Spleen (tissue), 11 donors: ENCODE data around the gene CXXC5. TPM values are rescaled to one million over a fixed set of nuclear protein-coding genes. Genes with fewer than 3 reads are reported as not detected.

Experiments
- DNase-seq: peaks from one replicate; pipeline ENCODE4 v3.0.0-alpha.2; 2020
- H3K27ac ChIP-seq, 8 donors: fragments of 200-600 bp; sonication (generic) in 7 of 8; 1 replicate in 4 of 8; 2 replicates in 4 of 8; pipeline versions ENCODE4 v1.5.0 to v1.8.0; 2016 to 2021; ENCODE audit warnings: inconsistent platforms in 4 of 8, mild to moderate bottlenecking in 4 of 8, moderate library complexity in 1 of 8
- H3K27me3 ChIP-seq, 7 donors: fragments of 200-600 bp; sonication (generic) in 6 of 7; replicated peaks in 1 of 7; 1 replicate in 4 of 7; 2 replicates in 3 of 7; pipeline versions ENCODE4 v1.5.0 to v1.8.0; 2016 to 2021; ENCODE audit warnings: inconsistent platforms in 3 of 7, mild to moderate bottlenecking in 1 of 7
- H3K36me3 ChIP-seq, 6 donors: fragments of 200-600 bp; sonication (generic) in 5 of 6; 1 replicate in 4 of 6; 2 replicates in 2 of 6; pipeline versions ENCODE4 v1.5.0 to v1.8.0; 2016 to 2021; ENCODE audit warnings: inconsistent platforms in 2 of 6
- H3K4me1 ChIP-seq, 6 donors: fragments of 200-600 bp; sonication (generic) in 5 of 6; 1 replicate in 3 of 6; 2 replicates in 3 of 6; pipeline versions ENCODE4 v1.5.0 to v1.8.0; 2016 to 2021; ENCODE audit warnings: inconsistent platforms in 3 of 6
- H3K4me3 ChIP-seq, 8 donors: fragments of 200-600 bp; sonication (generic) in 7 of 8; 1 replicate in 4 of 8; 2 replicates in 4 of 8; pipeline versions ENCODE4 v1.5.0 to v1.8.0; 2016 to 2021; ENCODE audit warnings: inconsistent platforms in 4 of 8, mild to moderate bottlenecking in 4 of 8, moderate library complexity in 2 of 8
- H3K9me3 ChIP-seq, 8 donors: fragments of 200-600 bp; sonication (generic) in 7 of 8; 1 replicate in 4 of 8; 2 replicates in 4 of 8; pipeline versions ENCODE4 v1.5.0 to v1.8.0; 2016 to 2021; ENCODE audit warnings: inconsistent platforms in 4 of 8
- POLR2A ChIP-seq, 3 donors: fragments of 450-650 bp; IDR thresholded peaks; one replicate each; pipeline ENCODE4 v1.5.1; 2017; ENCODE audit warnings: antibody characterized with exemption in 3 of 3, mild to moderate bottlenecking in 1 of 3
- POLR2AphosphoS5 ChIP-seq, 3 donors: sonication (generic); formaldehyde crosslinking; IDR thresholded peaks; one replicate each; pipeline ENCODE4 v1.5.1; 2017; ENCODE audit warnings: antibody characterized with exemption in 3 of 3
- WGBS, 5 donors: extraction: QIAGEN DNeasy Blood & Tissue Kit in 3 of 5; methylation state at CpG; one replicate each; pipeline versions ENCODE4 v1.1.5 to v1.1.7; 2013 to 2018; 5-methylcytosine and 5-hydroxymethylcytosine counted together
- intact Hi-C: fragments of 100-400 bp; cut with DNase I; formaldehyde crosslinking; loops from one replicate; pipeline ENCODE4 v1.15.0; 2023; ENCODE audit warnings: low total_unique reads
- polyA plus RNA-seq, 3 donors: library from polyadenylated mRNA; stranded (reverse); fragments of 200-250 nt; gene quantifications; one replicate each; pipeline ENCODE4 v1.2.1, GENCODE V29; 2013
- total RNA-seq, 7 donors: library from RNA; depleted of rRNA in 3 of 7; stranded (reverse); fragments of >200 nt in 3 of 7; fragmentation: NEBNext Ultra II Directional in 4 of 7; extraction: Animal tissue kit (Norgen Biotek cat#: 25700) in 4 of 7; gene quantifications; one replicate each; pipeline versions ENCODE4 v1.1.0 to v1.2.1, GENCODE V29; 2016 to 2021
- TF ChIP-seq, protein P1 (sequence below), 11 experiments: fragments of 200-600 bp in 7 of 11; fragments of 450-650 bp in 4 of 11; sonication (generic) in 4 of 11; IDR thresholded peaks in 8 of 11; conservative IDR thresholded peaks in 3 of 11; 1 replicate in 7 of 11; 2 replicates in 4 of 11; pipeline versions ENCODE4 v1.4.0 to v1.8.0; 2016 to 2021; ENCODE audit warnings: antibody characterized with exemption in 11 of 11, inconsistent platforms in 4 of 11, mild to moderate bottlenecking in 1 of 11
- donor health status: healthy with polysubstance abuse.
- donor health status: DM: no; HTN: no; CAD: no; lungs with moderate emphysema.
- donor health status: DM: no; HTN: no; CAD: no.
- donor health status: Bipolar disorder and iron deficiency.
- donor health status: healthy.
- donor health status: DM: no; HTN: no; CAD: no.
- donor health status: DM: yes; HTN: yes; CAD: no.

Gene CXXC5
- total and polyA plus RNA-seq, 10 donors, result 46.4 to 69.5 (median 62.0) TPM

DNA sequence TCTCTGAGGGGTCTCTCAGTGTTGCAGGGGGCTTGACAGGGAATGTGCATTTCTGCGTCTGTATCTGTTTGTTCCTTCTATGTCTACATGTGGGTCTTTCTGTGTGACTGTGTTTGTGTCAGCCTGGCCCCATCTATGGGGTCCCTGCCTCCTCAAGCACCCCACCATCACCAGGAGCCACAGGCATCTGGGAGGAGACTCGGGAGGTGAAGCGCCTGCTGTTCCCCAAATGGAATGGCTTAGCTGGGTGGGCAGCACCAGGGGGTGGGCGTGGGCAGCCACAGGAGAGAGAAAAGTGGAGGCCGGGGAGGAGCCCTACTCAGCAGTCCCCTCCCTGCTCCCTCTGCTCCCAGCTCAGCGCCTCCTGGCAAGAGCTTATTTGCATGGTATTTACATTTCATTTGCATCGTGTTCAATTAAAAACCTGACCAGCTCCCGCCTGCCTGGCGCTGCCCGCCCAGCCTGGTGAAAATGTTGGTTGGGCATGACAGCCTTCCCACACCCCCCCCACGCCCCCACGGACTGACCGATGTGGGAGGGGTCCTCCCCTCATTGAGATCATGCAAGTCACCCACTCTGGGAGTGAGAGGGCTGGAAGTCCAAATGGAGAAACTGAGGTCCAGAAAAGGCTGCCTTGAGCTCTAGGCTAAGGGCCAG, 50.5 kb downstream of the CXXC5 start:
- intact Hi-C loops, result loop anchor here (10.0 kb wide), 1 partner anchor 56 kb away; no protein-coding TSS in a partner anchor

DNA sequence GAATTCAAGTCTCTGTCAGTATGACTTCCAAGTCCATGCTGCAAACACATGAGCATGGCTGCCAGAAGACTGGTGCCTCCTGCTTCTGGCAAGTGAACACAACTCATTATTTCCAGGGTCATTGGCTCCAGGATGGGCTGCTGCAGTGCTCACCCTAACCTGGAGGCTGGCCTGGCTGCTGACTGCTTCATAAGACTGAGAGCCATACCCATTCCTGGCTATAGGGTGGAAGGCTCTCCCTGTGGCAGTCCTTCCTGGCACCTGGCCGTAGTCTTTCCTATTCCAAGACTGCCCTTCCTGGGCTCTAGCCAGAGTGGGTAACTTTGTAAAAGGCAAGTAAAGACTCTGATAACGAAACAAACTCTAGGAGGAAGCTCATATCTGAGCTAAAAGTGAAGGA, 51.2 kb downstream of the CXXC5 start:
- peak overlapping the region in 5 of 8 donors; percentile 80 to 84 (median 81) for H3K27ac ChIP-seq
- H3K9me3 ChIP-seq, result no peaks in the 10 kb centered on the region
- 85 to 96% (median 90%) methylated on average over 2 of the region's 2 CpGs for WGBS, 5 donors
- H3K4me1 ChIP-seq, result peaks cover 26 to 62% (median 50%) of the 10 kb centered on the region in 6 donors
- H3K36me3 ChIP-seq, result no peaks in the 10 kb centered on the region
- H3K4me3 ChIP-seq, result no peak overlapping the region
- intact Hi-C loops, result loop anchor here (10.0 kb wide), 1 partner anchor 55 kb away; no protein-coding TSS in a partner anchor
- DNase-seq, result no peak
- TF ChIP-seq POLR2AphosphoS5 (IDR thresholded peaks at IDR 0.05), result no peak
- TF ChIP-seq POLR2A (IDR thresholded peaks at IDR 0.05), result no peak
- TF ChIP-seq, protein P1, sequence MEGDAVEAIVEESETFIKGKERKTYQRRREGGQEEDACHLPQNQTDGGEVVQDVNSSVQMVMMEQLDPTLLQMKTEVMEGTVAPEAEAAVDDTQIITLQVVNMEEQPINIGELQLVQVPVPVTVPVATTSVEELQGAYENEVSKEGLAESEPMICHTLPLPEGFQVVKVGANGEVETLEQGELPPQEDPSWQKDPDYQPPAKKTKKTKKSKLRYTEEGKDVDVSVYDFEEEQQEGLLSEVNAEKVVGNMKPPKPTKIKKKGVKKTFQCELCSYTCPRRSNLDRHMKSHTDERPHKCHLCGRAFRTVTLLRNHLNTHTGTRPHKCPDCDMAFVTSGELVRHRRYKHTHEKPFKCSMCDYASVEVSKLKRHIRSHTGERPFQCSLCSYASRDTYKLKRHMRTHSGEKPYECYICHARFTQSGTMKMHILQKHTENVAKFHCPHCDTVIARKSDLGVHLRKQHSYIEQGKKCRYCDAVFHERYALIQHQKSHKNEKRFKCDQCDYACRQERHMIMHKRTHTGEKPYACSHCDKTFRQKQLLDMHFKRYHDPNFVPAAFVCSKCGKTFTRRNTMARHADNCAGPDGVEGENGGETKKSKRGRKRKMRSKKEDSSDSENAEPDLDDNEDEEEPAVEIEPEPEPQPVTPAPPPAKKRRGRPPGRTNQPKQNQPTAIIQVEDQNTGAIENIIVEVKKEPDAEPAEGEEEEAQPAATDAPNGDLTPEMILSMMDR (IDR thresholded peaks at IDR 0.05 in 8 of 11, conservative IDR thresholded peaks at IDR 0.05 in 3 of 11), result no peak
- peaks cover 0 to 45% (median 14%) of the 10 kb centered on the region in 7 donors for H3K27me3 ChIP-seq

More for the DNA sequence above, 50.5 kb downstream of the CXXC5 start:
- Histone ChIP-seq H3K4me1 (peaks cover 26 to 62% (median 50%) of the 10 kb centered on the region in 6 donors), H3K4me3 (no peak overlapping the region), H3K36me3 (no peaks in the 10 kb centered on the region), H3K27me3 (peaks cover 0 to 45% (median 14%) of the 10 kb centered on the region in 7 donors), H3K27ac (peak overlapping the region in 6 of 8 donors; percentile 55 to 84 (median 80)), H3K9me3 (no peaks in the 10 kb centered on the region)
- peak; percentile 84 for DNase-seq
- 31 to 45% (median 38%) methylated on average over 11 to 13 of the region's 13 CpGs for WGBS, 5 donors
- peak; percentile 13 to 50 (median 47) for TF ChIP-seq POLR2AphosphoS5 (IDR thresholded peaks at IDR 0.05)
- no peak for TF ChIP-seq POLR2A (IDR thresholded peaks at IDR 0.05)

DNA sequence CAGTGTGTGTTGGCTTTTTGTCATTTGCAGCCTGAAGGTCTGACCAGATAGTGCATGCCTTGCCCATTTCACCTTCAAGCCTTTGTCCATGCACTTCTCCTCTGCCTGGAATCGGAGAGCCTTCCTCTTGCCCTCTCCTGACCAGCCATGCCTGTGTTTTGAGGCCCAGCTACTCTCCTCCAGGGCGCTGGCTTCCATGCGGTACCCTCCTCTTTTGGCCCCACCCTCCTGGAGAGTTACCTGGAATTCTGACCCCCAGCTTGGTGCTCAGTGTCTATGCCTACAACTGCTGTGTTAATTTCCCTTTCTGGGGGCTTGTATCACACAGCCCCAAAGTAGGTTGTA, 52.5 kb downstream of the CXXC5 start:
- peak overlapping the region in 1 of 8 donors; percentile 12 for H3K27ac ChIP-seq
- intact Hi-C loops, result no loop called here
- H3K4me3 ChIP-seq, result no peak overlapping the region
- peaks cover 26 to 65% (median 51%) of the 10 kb centered on the region in 6 donors for H3K4me1 ChIP-seq
- H3K9me3 ChIP-seq, result no peaks in the 10 kb centered on the region
- H3K27me3 ChIP-seq, result peaks cover 0 to 45% (median 14%) of the 10 kb centered on the region in 7 donors
- no peaks in the 10 kb centered on the region for H3K36me3 ChIP-seq
- DNase-seq, result no peak
- TF ChIP-seq, protein P1 (IDR thresholded peaks at IDR 0.05 in 8 of 11, conservative IDR thresholded peaks at IDR 0.05 in 3 of 11), result no peak
- TF ChIP-seq POLR2AphosphoS5 (IDR thresholded peaks at IDR 0.05), result no peak
- no peak for TF ChIP-seq POLR2A (IDR thresholded peaks at IDR 0.05)
- WGBS, 5 donors, result 89 to 95% (median 93%) methylated on average over 3 of the region's 3 CpGs

DNA sequence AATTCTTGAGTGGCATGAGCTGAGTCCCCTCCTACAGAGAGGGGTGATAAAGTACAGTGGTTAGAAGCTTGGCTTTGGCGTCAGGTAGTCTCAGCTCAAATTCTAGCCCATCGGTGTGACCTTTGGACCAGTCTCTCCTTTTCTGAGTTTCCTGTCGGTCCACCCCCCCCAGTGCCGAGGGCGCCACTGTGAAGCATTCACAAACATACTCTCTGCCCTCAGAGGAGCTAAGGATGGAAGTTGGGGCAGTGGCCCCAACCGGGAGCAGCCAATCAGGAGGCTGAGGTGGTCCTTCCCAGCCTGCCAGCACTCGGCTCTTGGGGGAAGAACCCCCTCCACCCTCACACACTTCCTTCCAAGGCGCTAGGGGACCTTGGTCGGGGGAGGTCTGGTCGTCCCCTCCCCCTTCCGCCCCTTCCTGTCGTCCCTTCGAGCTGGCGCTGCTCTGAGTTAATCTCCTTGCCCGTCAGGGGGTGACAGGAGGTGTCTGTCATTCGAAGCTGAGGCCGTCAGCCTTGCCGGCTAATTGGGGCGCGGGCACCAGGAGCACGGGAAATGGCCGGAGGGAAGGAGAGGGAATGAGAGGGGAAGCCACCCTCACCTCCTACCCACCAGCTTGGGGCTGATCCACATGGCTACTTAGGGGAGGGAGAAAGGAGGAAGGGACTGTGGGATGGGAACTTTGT, 53.0 kb downstream of the CXXC5 start:
- Histone ChIP-seq H3K36me3 (no peaks in the 10 kb centered on the region), H3K9me3 (no peaks in the 10 kb centered on the region), H3K4me3 (peak overlapping the region in 1 of 8 donors; percentile 11), H3K27ac (peak overlapping the region in 3 of 8 donors; percentile 12 to 24 (median 12)), H3K27me3 (peaks cover 0 to 44% (median 14%) of the 10 kb centered on the region in 7 donors), H3K4me1 (peaks cover 31 to 65% (median 53%) of the 10 kb centered on the region in 6 donors)
- WGBS, 5 donors, result 6 to 10% (median 7%) methylated on average over 15 to 22 of the region's 22 CpGs
- intact Hi-C loops, result no loop called here
- DNase-seq, result peak; percentile 79
- TF ChIP-seq, protein P1 (IDR thresholded peaks at IDR 0.05 in 8 of 11, conservative IDR thresholded peaks at IDR 0.05 in 3 of 11), result no peak
- TF ChIP-seq POLR2A (IDR thresholded peaks at IDR 0.05) (no peak), POLR2AphosphoS5 (IDR thresholded peaks at IDR 0.05) (peak in 2 of 3 donors; percentile 16 to 26)
